Endothelial cell of umbilical vein (primary cell): Measurements from ENCODE around the gene CAMTA1.

Experiments used
- CTCF ChIP-seq, 2 donors: IDR thresholded peaks; 1 replicate in 1 of 2; 2 replicates in 1 of 2; pipeline ENCODE4 v1.5.1; 2011; ENCODE audit warnings: low read length in 2 of 2, mild to moderate bottlenecking in 2 of 2, moderate library complexity in 2 of 2, control low read depth in 1 of 2, inconsistent platforms in 1 of 2, low read depth in 1 of 2; ENCODE audit not compliant: insufficient read depth in 1 of 2; ENCODE audit errors: extremely low read depth in 1 of 2
- EZH2 ChIP-seq: IDR thresholded peaks from 2 replicates; pipeline ENCODE4 v1.6.1; 2012; ENCODE audit warnings: borderline replicate concordance, low read depth, mild to moderate bottlenecking, moderate library complexity, low read length, inconsistent platforms; ENCODE audit not compliant: severe bottlenecking
- MYC ChIP-seq: IDR thresholded peaks from one replicate; pipeline ENCODE4 v1.6.1; 2011; ENCODE audit warnings: mild to moderate bottlenecking, low read depth, low read length
- POLR2A ChIP-seq: IDR thresholded peaks from 2 replicates; pipeline ENCODE4 v1.6.1; 2012; ENCODE audit warnings: low read depth, mild to moderate bottlenecking, control low read depth, low read length
- POLR2AphosphoS5 ChIP-seq: IDR thresholded peaks from 2 replicates; pipeline ENCODE4 v1.6.1; 2012; ENCODE audit warnings: low read depth, mild to moderate bottlenecking, control low read depth, low read length, moderate library complexity; ENCODE audit not compliant: insufficient read depth

- no peak for TF ChIP-seq CTCF (IDR thresholded peaks at IDR 0.05; ENCODE audit: extremely low read depth in 1 of 2, insufficient read depth in 1 of 2, low read depth in 1 of 2, low read length in 2 of 2)
- no peak for TF ChIP-seq POLR2AphosphoS5
- TF ChIP-seq MYC = no peak
- no peak for TF ChIP-seq EZH2
- TF ChIP-seq POLR2A = no peak
Observed at GRCh38 chr1:7652061-7652460, 866.8 kb downstream of the CAMTA1 start.
